ENCODE results near the gene TNRC6C. TPM values are rescaled to one million over a fixed set of nuclear protein-coding genes. Genes with fewer than 3 reads are reported as not detected.

TNRC6C gene
- total RNA-seq, 2 donors from 2014 or later, result 8.9 to 9.0 TPM

DNA sequence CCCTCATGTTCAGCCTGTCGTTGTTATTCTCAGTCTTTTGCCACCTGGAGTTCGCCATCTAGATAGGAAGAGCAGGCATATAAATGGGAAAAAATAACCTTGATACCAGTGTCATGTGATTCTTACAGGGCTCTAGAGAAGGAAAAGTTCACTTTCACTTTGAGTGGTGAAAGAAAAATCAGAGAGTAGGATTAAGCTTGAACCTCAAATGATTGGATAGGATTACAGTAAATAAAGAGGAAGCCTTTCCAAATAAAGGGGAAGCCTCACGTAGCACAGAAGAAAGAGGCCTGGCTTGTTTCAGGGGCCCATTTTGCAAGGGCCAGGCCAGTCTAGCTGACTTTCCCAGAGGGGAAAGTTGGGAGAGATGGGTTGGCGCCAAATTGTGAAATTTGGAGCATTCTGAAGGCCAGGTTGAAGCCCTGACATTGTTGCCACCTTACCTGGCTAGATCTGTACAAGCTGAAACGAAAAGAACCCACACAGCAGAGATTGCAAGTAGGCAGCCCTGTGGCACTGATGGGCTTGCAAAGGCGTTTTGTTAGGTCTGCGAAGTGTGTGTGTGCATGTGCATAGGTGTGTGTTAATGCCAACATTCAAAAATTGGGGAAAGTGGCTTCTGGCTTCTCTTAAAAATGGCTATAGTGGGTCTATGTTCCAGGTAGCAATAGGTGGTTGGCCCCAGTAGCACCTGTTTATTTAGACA is 131.2 kb downstream of the TNRC6C start:
- Histone ChIP-seq H3K9me3 (no peaks in the 10 kb centered on the region), H3K36me3 (no peaks in the 10 kb centered on the region), H3K9ac (ENCODE audit: low read depth in 2 of 2, low read length in 2 of 2) (no peak overlapping the region), H3K27ac (no peak overlapping the region), H3K4me3 (no peak overlapping the region), H3K27me3 (no peaks in the 10 kb centered on the region), H3K4me1 (no peaks in the 10 kb centered on the region)
- TF ChIP-seq, protein P1, sequence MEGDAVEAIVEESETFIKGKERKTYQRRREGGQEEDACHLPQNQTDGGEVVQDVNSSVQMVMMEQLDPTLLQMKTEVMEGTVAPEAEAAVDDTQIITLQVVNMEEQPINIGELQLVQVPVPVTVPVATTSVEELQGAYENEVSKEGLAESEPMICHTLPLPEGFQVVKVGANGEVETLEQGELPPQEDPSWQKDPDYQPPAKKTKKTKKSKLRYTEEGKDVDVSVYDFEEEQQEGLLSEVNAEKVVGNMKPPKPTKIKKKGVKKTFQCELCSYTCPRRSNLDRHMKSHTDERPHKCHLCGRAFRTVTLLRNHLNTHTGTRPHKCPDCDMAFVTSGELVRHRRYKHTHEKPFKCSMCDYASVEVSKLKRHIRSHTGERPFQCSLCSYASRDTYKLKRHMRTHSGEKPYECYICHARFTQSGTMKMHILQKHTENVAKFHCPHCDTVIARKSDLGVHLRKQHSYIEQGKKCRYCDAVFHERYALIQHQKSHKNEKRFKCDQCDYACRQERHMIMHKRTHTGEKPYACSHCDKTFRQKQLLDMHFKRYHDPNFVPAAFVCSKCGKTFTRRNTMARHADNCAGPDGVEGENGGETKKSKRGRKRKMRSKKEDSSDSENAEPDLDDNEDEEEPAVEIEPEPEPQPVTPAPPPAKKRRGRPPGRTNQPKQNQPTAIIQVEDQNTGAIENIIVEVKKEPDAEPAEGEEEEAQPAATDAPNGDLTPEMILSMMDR (IDR thresholded peaks at IDR 0.05), result no peak
- intact Hi-C loops (cut with DNase I), result no loop called here
- no peak for DNase-seq

DNA sequence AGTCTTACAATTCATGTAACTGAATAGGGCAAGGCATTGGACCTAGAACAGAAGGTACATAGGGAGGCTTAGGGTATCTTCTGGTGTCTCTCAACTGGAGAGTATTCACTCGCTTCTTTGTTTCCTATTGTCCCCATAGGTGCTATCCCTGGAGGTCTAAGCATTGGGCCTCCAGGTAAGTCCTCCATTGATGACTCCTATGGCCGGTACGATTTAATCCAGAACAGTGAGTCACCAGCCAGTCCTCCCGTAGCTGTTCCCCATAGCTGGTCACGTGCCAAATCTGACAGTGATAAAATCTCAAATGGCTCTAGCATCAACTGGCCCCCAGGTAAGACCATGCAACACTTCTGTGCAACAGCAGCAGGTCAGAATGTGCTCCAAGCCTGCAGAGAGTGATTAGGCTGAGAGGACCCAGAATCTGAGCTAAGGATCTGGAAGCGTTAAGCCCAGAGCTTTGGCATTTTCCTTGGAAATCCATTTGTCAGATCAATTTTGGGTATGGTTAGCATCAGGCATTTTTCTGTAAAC is 134.4 kb downstream of the TNRC6C start:
- Histone ChIP-seq H3K27me3 (no peaks in the 10 kb centered on the region), H3K9me3 (no peaks in the 10 kb centered on the region), H3K27ac (no peak overlapping the region), H3K36me3 (no peaks in the 10 kb centered on the region), H3K4me1 (no peaks in the 10 kb centered on the region), H3K9ac (ENCODE audit: low read depth in 2 of 2, low read length in 2 of 2) (no peak overlapping the region), H3K4me3 (no peak overlapping the region)
- no peak for DNase-seq
- intact Hi-C loops (cut with DNase I), result no loop called here
- TF ChIP-seq, protein P1 (IDR thresholded peaks at IDR 0.05), result no peak

DNA sequence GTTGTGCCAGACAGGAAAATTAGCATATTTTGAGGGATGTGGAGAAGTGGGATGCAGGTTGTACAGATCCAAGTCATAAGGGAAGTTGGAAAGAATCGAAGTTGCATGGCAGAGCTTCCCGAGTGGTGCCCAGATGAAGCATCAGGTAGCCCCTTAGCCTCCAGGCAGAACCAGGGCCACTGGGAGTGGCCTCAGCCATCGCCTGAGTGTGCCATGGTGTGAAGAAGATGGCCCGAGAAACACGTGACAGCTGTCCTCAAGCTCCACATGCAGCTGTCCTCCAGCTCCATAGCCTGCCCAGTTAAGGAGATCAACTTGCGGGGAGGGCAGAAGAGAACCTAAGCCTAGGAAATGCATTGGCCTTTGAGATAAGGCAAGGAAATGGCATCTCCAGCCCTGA is 136.5 kb downstream of the TNRC6C start:
- intact Hi-C loops (cut with DNase I), result no loop called here
- TF ChIP-seq, protein P1 (IDR thresholded peaks at IDR 0.05), result no peak
- Histone ChIP-seq H3K27ac (no peak overlapping the region), H3K27me3 (no peaks in the 10 kb centered on the region), H3K9ac (ENCODE audit: low read depth in 2 of 2, low read length in 2 of 2) (no peak overlapping the region), H3K36me3 (peaks cover 5% of the 10 kb centered on the region), H3K4me1 (no peaks in the 10 kb centered on the region), H3K9me3 (no peaks in the 10 kb centered on the region), H3K4me3 (no peak overlapping the region)
- DNase-seq, result no peak

DNA sequence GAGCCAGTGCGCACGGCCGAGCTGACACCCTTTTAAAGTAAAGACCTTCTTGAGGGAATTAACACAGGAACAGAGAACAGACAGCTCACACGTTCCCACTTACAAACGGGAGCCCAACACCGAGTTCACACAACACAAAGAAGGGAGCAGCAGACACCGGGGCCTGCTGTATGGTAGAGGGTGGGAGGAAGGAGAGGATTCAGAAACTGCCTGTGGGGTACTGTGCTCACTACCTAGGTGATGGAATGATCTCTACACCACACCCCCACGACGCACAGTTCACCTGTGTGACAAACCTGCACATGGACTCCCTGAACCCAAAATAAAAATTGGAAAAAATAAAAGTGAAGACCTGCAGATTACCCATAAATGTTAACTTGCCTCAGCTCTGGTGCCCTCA is 137.6 kb downstream of the TNRC6C start:
- H3K9ac ChIP-seq (ENCODE audit: low read depth in 2 of 2, low read length in 2 of 2), result no peak overlapping the region
- no peak for DNase-seq
- no peak overlapping the region for H3K27ac ChIP-seq
- H3K27me3 ChIP-seq, result no peaks in the 10 kb centered on the region
- H3K9me3 ChIP-seq, result no peaks in the 10 kb centered on the region
- intact Hi-C loops (cut with DNase I), result no loop called here
- H3K36me3 ChIP-seq, result peaks cover 5% of the 10 kb centered on the region
- TF ChIP-seq, protein P1 (IDR thresholded peaks at IDR 0.05), result no peak
- H3K4me1 ChIP-seq, result no peaks in the 10 kb centered on the region
- no peak overlapping the region for H3K4me3 ChIP-seq

DNA sequence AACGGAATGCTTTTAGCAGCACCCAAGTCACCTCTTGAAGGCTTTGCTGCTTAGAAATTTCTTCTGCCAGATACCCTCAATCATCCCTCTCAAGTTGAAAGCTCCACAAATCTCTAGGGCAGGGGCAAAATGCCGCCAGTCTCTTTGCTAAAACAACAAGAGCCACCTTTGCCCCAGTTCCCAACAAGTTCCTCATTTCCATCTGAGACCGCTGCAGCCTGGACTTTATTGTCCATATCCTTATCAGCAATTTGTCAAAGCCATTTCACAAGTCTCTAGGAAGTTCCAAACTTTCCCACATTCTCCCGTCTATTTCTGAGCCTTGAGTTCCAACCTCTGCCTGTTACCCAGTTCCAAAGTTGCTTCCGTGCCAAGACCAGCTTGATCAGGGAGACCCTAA is 142.6 kb downstream of the TNRC6C start:
- H3K27me3 ChIP-seq, result no peaks in the 10 kb centered on the region
- H3K36me3 ChIP-seq, result peaks cover 5% of the 10 kb centered on the region
- no peak overlapping the region for H3K4me3 ChIP-seq
- no peaks in the 10 kb centered on the region for H3K4me1 ChIP-seq
- TF ChIP-seq, protein P1 (IDR thresholded peaks at IDR 0.05), result no peak
- DNase-seq, result no peak
- no peak overlapping the region for H3K27ac ChIP-seq
- no peaks in the 10 kb centered on the region for H3K9me3 ChIP-seq
- H3K9ac ChIP-seq (ENCODE audit: low read depth in 2 of 2, low read length in 2 of 2), result no peak overlapping the region
- intact Hi-C loops (cut with DNase I), result no loop called here
